CD4-positive, alpha-beta T cell treated with Interleukin-2 at 100 ng/mL for 4 hours (primary cell): Measurements from ENCODE around the gene UNC5C.

Experiments used
- DNase-seq: peaks from one replicate; pipeline ENCODE4 v3.0.0-alpha.2; 2020; ENCODE audit warnings: low spot score

Gene UNC5C

GRCh38 chr4:95466791-95467190 is 82.0 kb downstream of the UNC5C start:
- DNase-seq = no peak

- DNase-seq = no peak
These were observed 83.8 kb downstream of the UNC5C start for GRCh38 chr4:95465010-95465409.

- no peak for DNase-seq
These were observed 85.9 kb downstream of the UNC5C start for GRCh38 chr4:95462921-95463320.

- no peak for DNase-seq
These were observed 91.4 kb downstream of the UNC5C start for GRCh38 chr4:95457353-95457752.

- DNase-seq = no peak
These were observed 98.5 kb downstream of the UNC5C start for GRCh38 chr4:95450294-95450693.

GRCh38 chr4:95446173-95446572 is 102.6 kb downstream of the UNC5C start:
- DNase-seq = no peak

- DNase-seq = no peak
These were observed 103.5 kb downstream of the UNC5C start for GRCh38 chr4:95445251-95445650.

- no peak for DNase-seq
These were observed 104.0 kb downstream of the UNC5C start for GRCh38 chr4:95444812-95445211.

- no peak for DNase-seq
These were observed 108.9 kb downstream of the UNC5C start for GRCh38 chr4:95439896-95440295.

GRCh38 chr4:95439071-95439470 is 109.7 kb downstream of the UNC5C start:
- no peak for DNase-seq

GRCh38 chr4:95432466-95432865 is 116.3 kb downstream of the UNC5C start:
- no peak for DNase-seq

- no peak for DNase-seq
These were observed 117.1 kb downstream of the UNC5C start for GRCh38 chr4:95431678-95432077.

- DNase-seq = no peak
These were observed 119.4 kb downstream of the UNC5C start for GRCh38 chr4:95429416-95429815.

- no peak for DNase-seq
These were observed 120.3 kb downstream of the UNC5C start for GRCh38 chr4:95428291-95429070.

- no peak for DNase-seq
These were observed 122.3 kb downstream of the UNC5C start for GRCh38 chr4:95426455-95426854.

GRCh38 chr4:95422436-95422835 is 126.3 kb downstream of the UNC5C start:
- DNase-seq = no peak

GRCh38 chr4:95421869-95422268 is 126.9 kb downstream of the UNC5C start:
- no peak for DNase-seq

- DNase-seq = no peak
These were observed 131.2 kb downstream of the UNC5C start for GRCh38 chr4:95417531-95417930.

GRCh38 chr4:95415346-95415771 is 133.4 kb downstream of the UNC5C start:
- DNase-seq = no peak

- DNase-seq = no peak
These were observed 137.2 kb downstream of the UNC5C start for GRCh38 chr4:95411371-95412088.

GRCh38 chr4:95410387-95410977 is 138.3 kb downstream of the UNC5C start:
- no peak for DNase-seq

- no peak for DNase-seq
These were observed 139.0 kb downstream of the UNC5C start for GRCh38 chr4:95409750-95410149.

- DNase-seq = no peak
These were observed 139.6 kb downstream of the UNC5C start for GRCh38 chr4:95409127-95409526.
